B cell (primary cell): ENCODE measurements around the gene PDE6B. TPM values are rescaled to one million over a fixed set of nuclear protein-coding genes. Genes with fewer than 3 reads are reported as not detected.
A peak's percentile ranks its signal among the peaks of the same experiment; 100 is the strongest.

Experiments used
- ATAC-seq: fragments of 200-7000 bp; cut with Tn5 transposase; one replicate; pipeline ENCODE4 v1.10.0; 2021; ENCODE audit warnings: low read depth, mild to moderate bottlenecking, moderate number of reproducible peaks, moderate library complexity
- CTCF ChIA-PET: fragments of 350-600 bp; sonication (Branson Sonifier 250); formaldehyde crosslinking; loops from one replicate; lab custom pipeline; 2021; ENCODE audit warnings: antibody characterized with exemption, inconsistent platforms; lab: Charles Lee
- POLR2A ChIA-PET: fragments of 350-600 bp; sonication (Branson Sonifier 250); formaldehyde crosslinking; loops from one replicate; lab custom pipeline; 2021; ENCODE audit warnings: antibody characterized with exemption; lab: Charles Lee
- DNase-seq: peaks from one replicate; pipeline ENCODE4 v3.0.0; 2013
- H2AFZ ChIP-seq: 2 replicates; pipeline ENCODE4 v1.6.1; 2012; ENCODE audit warnings: mild to moderate bottlenecking, low read depth, low read length; ENCODE audit not compliant: insufficient read depth, poor library complexity, severe bottlenecking
- H3K27ac ChIP-seq, 2 donors: 1 replicate in 1 of 2; 2 replicates in 1 of 2; pipeline ENCODE4 v1.5.1; 2012 to 2013; ENCODE audit warnings: low read length in 2 of 2, mild to moderate bottlenecking in 2 of 2, moderate library complexity in 1 of 2
- H3K27me3 ChIP-seq, 4 experiments: fragments of 200-600 bp in 1 of 4; sonication (generic) in 1 of 4; replicated peaks in 1 of 4; 1 replicate in 2 of 4; 2 replicates in 2 of 4; pipeline versions ENCODE4 v1.6.1 to v1.7.0; 2013 to 2016; ENCODE audit warnings: low read length in 3 of 4, mild to moderate bottlenecking in 2 of 4, mixed read lengths in 1 of 4, moderate library complexity in 1 of 4; ENCODE audit not compliant: insufficient read depth in 4 of 4, control insufficient read depth in 3 of 4; ENCODE audit errors: control extremely low read depth in 1 of 4
- H3K36me3 ChIP-seq, 2 experiments: replicated peaks in 1 of 2; 1 replicate in 1 of 2; 2 replicates in 1 of 2; pipeline versions ENCODE4 v1.6.1 to v1.7.1; 2013; ENCODE audit warnings: low read length in 1 of 2; ENCODE audit not compliant: insufficient read depth in 2 of 2, control insufficient read depth in 1 of 2; ENCODE audit errors: control extremely low read depth in 1 of 2, extremely low read depth in 1 of 2
- H3K4me1 ChIP-seq, 2 donors: fragments of 200-600 bp in 1 of 2; sonication (generic) in 1 of 2; 1 replicate in 1 of 2; 2 replicates in 1 of 2; pipeline versions ENCODE4 v1.5.1 to v1.6.1; 2013 to 2017; ENCODE audit warnings: low read length in 2 of 2; ENCODE audit not compliant: control insufficient read depth in 2 of 2, insufficient read depth in 2 of 2
- H3K4me2 ChIP-seq: replicated peaks from 2 replicates; pipeline ENCODE3; 2012; ENCODE audit warnings: mild to moderate bottlenecking, low read depth, low read length; ENCODE audit not compliant: poor library complexity, severe bottlenecking
- H3K4me3 ChIP-seq, 5 experiments: fragments of 200-600 bp in 1 of 5; sonication (generic) in 1 of 5; 1 replicate in 3 of 5; 2 replicates in 2 of 5; pipeline versions ENCODE4 v1.5.1 to v1.7.0; 2011 to 2016; ENCODE audit warnings: low read length in 4 of 5, mild to moderate bottlenecking in 4 of 5, low read depth in 2 of 5, control low read depth in 1 of 5, moderate library complexity in 1 of 5; ENCODE audit not compliant: insufficient read depth in 1 of 5; ENCODE audit errors: control extremely low read depth in 1 of 5, extremely low read depth in 1 of 5
- H3K79me2 ChIP-seq: fragments of 200-600 bp; sonication (generic); one replicate; pipeline ENCODE4 v1.6.0; 2016; ENCODE audit warnings: low read length; ENCODE audit not compliant: control insufficient read depth, insufficient read depth
- H3K9ac ChIP-seq: fragments of 200-600 bp; sonication (generic); 2 replicates; pipeline ENCODE4 v1.6.1; 2017; ENCODE audit warnings: mild to moderate bottlenecking, low read length, moderate library complexity
- H3K9me3 ChIP-seq, 3 donors: one replicate each; pipeline versions ENCODE4 v1.6.1 to v1.7.1; 2013; ENCODE audit warnings: low read length in 2 of 3; ENCODE audit not compliant: control insufficient read depth in 2 of 3, insufficient read depth in 1 of 3; ENCODE audit errors: control extremely low read depth in 1 of 3
- H4K20me1 ChIP-seq: 2 replicates; pipeline ENCODE4 v1.6.0; 2012; ENCODE audit warnings: mild to moderate bottlenecking, low read length; ENCODE audit not compliant: insufficient read depth, control insufficient read depth, poor library complexity, severe bottlenecking
- H3K27ac Mint-ChIP-seq: one replicate; pipeline ENCODE4 v1.8.0; 2021; ENCODE audit warnings: mixed read lengths
- H3K27me3 Mint-ChIP-seq: one replicate; pipeline ENCODE4 v1.8.0; 2021; ENCODE audit warnings: mixed read lengths
- H3K4me1 Mint-ChIP-seq: one replicate; pipeline ENCODE4 v1.8.0; 2021; ENCODE audit warnings: mixed read lengths
- H3K4me3 Mint-ChIP-seq: one replicate; pipeline ENCODE4 v1.8.0; 2021; ENCODE audit warnings: mixed read lengths
- H3K9me3 Mint-ChIP-seq: one replicate; pipeline ENCODE4 v1.8.0; 2022; ENCODE audit warnings: mixed read lengths; ENCODE audit not compliant: insufficient read depth
- EZH2 ChIP-seq: IDR thresholded peaks from 2 replicates; pipeline ENCODE4 v1.6.1; 2012; ENCODE audit warnings: borderline replicate concordance, low read depth, mild to moderate bottlenecking, moderate library complexity, low read length; ENCODE audit not compliant: insufficient read depth, poor library complexity, severe bottlenecking
- WGBS: methylation state at CpG from one replicate; pipeline ENCODE4 v1.1.5; 2013; ENCODE audit warnings: missing lambda C conversion rate; ENCODE audit not compliant: insufficient coverage; 5-methylcytosine and 5-hydroxymethylcytosine counted together
- intact Hi-C: fragments of 100-400 bp; cut with micrococcal nuclease; formaldehyde crosslinking; loops from one replicate; pipeline ENCODE4 v1.10.0; 2022
- polyA plus RNA-seq: library from polyadenylated mRNA; depleted of rRNA; stranded (reverse); fragments of >200 nt; gene quantifications from 2 replicates; pipeline ENCODE4 v1.2.3, GENCODE V29; 2012
- total RNA-seq, 2 donors: library from RNA; stranded (reverse); fragments of 120-200 nt in 1 of 2; gene quantifications; 1 replicate in 1 of 2; 2 replicates in 1 of 2; pipeline versions ENCODE4 v1.2.3 to v1.2.4, GENCODE V29; 2013 to 2022
- TF ChIP-seq, protein P1 (sequence below): fragments of 200-600 bp; IDR thresholded peaks from one replicate; pipeline ENCODE4 v1.8.0; 2022; ENCODE audit warnings: antibody characterized with exemption, mild to moderate bottlenecking

The PDE6B gene
- total and polyA plus RNA-seq, 2 donors (not counting 1 experiment from before 2014, with no cell fraction given): 20.0 to 25.2 TPM

DNA sequence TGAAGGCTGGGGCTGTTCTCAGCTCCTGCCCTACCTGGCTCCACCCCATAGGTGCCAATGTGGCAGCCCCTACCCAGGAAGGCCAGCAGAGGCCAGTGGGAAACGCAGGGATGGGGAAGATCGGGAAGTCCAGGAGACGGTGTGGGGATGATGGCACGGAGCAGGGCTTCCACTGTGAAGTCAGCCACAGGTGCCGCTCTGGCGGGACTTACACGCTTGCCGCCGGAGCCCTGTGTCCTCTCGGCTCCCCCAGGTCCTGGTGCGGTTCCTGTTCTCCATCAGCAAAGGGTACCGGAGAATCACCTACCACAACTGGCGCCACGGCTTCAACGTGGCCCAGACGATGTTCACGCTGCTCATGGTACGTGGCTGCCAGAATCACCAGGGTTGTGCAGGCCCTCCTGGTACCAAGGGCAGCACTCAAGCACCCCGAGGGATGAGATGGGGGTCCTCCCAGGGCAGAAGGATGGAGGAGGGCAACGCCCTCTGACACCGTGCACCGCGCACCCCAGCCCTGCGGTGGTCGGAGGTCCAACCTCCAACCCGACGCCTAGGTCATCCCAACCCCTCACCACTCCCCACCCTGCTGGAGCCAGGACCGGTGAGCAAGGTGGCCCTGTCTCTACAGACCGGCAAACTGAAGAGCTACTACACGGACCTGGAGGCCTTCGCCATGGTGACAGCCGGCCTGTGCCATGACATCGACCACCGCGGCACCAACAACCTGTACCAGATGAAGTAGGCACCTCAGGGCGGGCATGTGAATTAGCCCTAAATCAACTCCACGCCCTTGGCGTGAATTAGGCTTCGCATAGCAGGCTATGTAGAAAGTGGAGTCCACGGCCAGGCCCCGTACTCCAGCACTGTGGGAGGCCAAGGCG is 36.7 kb downstream of the PDE6B start:
- intact Hi-C loops: loop anchor here (5.0 kb wide), 1 partner anchor 325 kb away; the partner anchor contains the start of gene ZNF141
- no peaks in the 10 kb centered on the region for H4K20me1 ChIP-seq
- H3K79me2 ChIP-seq: peaks cover 9% of the 10 kb centered on the region
- H3K27ac ChIP-seq: no peak overlapping the region
- ATAC-seq (no peak), DNase-seq (peak; percentile 4)
- Mint-ChIP-seq H3K27ac (no peak overlapping the region), H3K4me3 (peak overlapping the region; percentile 63), H3K9me3 (no peaks in the 10 kb centered on the region), H3K4me1 (peaks cover 11% of the 10 kb centered on the region), H3K27me3 (no peaks in the 10 kb centered on the region)
- no peaks in the 10 kb centered on the region for H3K36me3 ChIP-seq
- ChIA-PET POLR2A (interaction anchor here (0.7 kb wide), 1 partner anchor 112 kb away, joined by 6 read pairs; no protein-coding TSS in a partner anchor), CTCF (interaction anchor here (1.0 kb wide), 1 partner anchor 11 kb away, joined by 3 read pairs; no protein-coding TSS in a partner anchor)
- no peak overlapping the region for H2AFZ ChIP-seq
- H3K9me3 ChIP-seq: peaks cover 0 to 17% (median 0%) of the 10 kb centered on the region in 3 donors
- no peak overlapping the region for H3K9ac ChIP-seq
- H3K27me3 ChIP-seq: no peaks in the 10 kb centered on the region
- WGBS: 97% methylated on average over 41 of the region's 42 CpGs
- no peak overlapping the region for H3K4me3 ChIP-seq
- no peak overlapping the region for H3K4me2 ChIP-seq
- no peak for TF ChIP-seq EZH2
- TF ChIP-seq, protein P1, sequence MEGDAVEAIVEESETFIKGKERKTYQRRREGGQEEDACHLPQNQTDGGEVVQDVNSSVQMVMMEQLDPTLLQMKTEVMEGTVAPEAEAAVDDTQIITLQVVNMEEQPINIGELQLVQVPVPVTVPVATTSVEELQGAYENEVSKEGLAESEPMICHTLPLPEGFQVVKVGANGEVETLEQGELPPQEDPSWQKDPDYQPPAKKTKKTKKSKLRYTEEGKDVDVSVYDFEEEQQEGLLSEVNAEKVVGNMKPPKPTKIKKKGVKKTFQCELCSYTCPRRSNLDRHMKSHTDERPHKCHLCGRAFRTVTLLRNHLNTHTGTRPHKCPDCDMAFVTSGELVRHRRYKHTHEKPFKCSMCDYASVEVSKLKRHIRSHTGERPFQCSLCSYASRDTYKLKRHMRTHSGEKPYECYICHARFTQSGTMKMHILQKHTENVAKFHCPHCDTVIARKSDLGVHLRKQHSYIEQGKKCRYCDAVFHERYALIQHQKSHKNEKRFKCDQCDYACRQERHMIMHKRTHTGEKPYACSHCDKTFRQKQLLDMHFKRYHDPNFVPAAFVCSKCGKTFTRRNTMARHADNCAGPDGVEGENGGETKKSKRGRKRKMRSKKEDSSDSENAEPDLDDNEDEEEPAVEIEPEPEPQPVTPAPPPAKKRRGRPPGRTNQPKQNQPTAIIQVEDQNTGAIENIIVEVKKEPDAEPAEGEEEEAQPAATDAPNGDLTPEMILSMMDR: no peak
- peaks cover 9 to 17% of the 10 kb centered on the region in 2 donors for H3K4me1 ChIP-seq
